BJ (cell line): ENCODE data around the gene THAP11. TPM values are rescaled to one million over a fixed set of nuclear protein-coding genes. Genes with fewer than 3 reads are reported as not detected.

Experiments
- CTCF ChIA-PET: fragments of 350-600 bp; formaldehyde crosslinking; extraction: SDS; loops from one replicate; lab custom pipeline; 2021; ENCODE audit warnings: antibody characterized with exemption, inconsistent platforms; lab: Yijun Ruan, JAX
- POLR2A ChIA-PET: fragments of 300-600 bp; sonication (Branson Sonifier 250); formaldehyde crosslinking; extraction: SDS; loops from one replicate; lab custom pipeline; 2021; ENCODE audit warnings: antibody characterized with exemption; lab: Charles Lee
- DNase-seq: peaks from one replicate; pipeline ENCODE4 v3.0.0-alpha.2; 2011; ENCODE audit warnings: low read depth
- H3K27me3 ChIP-seq: 2 replicates; pipeline ENCODE4 v1.6.0; 2011; ENCODE audit warnings: low read length; ENCODE audit not compliant: control insufficient read depth, insufficient read depth
- H3K36me3 ChIP-seq: 2 replicates; pipeline ENCODE4 v1.5.1; 2011; ENCODE audit warnings: low read length; ENCODE audit not compliant: control insufficient read depth, insufficient read depth
- H3K4me3 ChIP-seq: 2 replicates; pipeline ENCODE4 v1.5.1; 2011; ENCODE audit warnings: low read depth, mild to moderate bottlenecking, control low read depth, low read length
- polyA plus RNA-seq: library from polyadenylated mRNA; depleted of rRNA; stranded (reverse); fragments of >200 nt; gene quantifications from 2 replicates; pipeline ENCODE4 v1.2.3, GENCODE V29; 2011
- TF ChIP-seq, protein P1 (sequence below): IDR thresholded peaks from 2 replicates; pipeline ENCODE4 v1.5.1; 2011; ENCODE audit warnings: low read depth, mild to moderate bottlenecking, control low read depth, inconsistent platforms, low read length, moderate library complexity; ENCODE audit not compliant: insufficient read depth

Gene THAP11
- polyA plus RNA-seq, 1 experiment = 25.8 TPM

DNA sequence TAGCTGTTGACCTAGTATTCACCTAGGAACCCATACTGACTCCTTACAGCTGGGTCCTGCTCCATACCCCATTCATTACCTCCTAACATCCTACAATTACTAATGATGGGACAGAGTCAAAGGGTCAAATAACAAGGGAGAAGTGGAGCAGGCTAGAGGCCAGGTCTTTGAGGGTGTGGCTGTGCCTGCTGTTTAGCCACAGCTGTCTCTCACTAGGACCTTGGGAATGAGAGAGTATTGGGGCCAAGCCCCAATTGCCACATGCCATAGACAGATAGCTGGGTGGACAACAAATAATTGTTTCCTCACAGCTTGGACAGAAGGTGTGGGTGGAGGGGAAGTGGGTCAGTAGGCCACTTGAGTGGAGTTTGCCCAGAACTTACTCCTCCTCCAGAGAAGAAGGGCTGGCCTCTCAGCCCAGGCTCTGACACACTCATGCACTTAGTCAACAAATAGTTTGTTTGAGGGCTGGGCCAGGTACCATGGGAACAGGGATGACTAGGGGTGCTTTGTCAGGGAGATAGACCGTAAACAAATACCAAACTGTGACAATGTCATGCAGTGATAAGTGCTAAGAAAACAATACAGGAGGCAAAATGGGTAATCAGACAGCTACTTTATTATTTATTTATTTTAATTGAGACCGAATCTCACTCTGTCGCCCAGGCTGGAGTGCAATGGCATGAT is 15.6 kb downstream of the THAP11 start:
- Histone ChIP-seq H3K27me3 (no peaks in the 10 kb centered on the region), H3K36me3 (peaks cover 1% of the 10 kb centered on the region; the same call in 1 of the 2 replicates), H3K4me3 (no peak overlapping the region)
- peak; percentile 96 for DNase-seq
- POLR2A ChIA-PET = no interaction called here
- TF ChIP-seq, protein P1, sequence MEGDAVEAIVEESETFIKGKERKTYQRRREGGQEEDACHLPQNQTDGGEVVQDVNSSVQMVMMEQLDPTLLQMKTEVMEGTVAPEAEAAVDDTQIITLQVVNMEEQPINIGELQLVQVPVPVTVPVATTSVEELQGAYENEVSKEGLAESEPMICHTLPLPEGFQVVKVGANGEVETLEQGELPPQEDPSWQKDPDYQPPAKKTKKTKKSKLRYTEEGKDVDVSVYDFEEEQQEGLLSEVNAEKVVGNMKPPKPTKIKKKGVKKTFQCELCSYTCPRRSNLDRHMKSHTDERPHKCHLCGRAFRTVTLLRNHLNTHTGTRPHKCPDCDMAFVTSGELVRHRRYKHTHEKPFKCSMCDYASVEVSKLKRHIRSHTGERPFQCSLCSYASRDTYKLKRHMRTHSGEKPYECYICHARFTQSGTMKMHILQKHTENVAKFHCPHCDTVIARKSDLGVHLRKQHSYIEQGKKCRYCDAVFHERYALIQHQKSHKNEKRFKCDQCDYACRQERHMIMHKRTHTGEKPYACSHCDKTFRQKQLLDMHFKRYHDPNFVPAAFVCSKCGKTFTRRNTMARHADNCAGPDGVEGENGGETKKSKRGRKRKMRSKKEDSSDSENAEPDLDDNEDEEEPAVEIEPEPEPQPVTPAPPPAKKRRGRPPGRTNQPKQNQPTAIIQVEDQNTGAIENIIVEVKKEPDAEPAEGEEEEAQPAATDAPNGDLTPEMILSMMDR = no peak
- CTCF ChIA-PET = interaction anchor here (0.8 to 4.8 kb wide), 7 partner anchors 14 to 336 kb away, joined by 3 to 17 read pairs (median 4); partner anchors contain the start of gene NRN1L

DNA sequence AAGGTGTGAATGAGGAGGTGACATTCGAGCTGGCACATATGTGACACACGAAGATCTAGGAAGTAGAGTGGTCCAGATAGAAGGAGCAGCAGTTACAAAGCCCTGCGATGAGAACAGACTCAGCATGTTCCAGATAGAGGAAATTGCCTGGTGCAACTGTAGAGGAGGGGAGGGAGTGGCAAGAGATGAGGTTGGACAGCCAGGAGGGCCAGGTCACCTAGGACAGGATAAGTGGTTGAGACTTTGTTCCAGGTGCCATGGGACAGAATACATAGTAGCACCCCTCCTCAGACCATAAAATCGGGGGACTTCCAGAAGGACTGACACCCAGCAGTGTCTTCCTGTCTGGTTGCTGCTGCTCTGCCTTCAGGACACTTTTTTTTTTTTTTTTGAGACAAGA is 16.4 kb downstream of the THAP11 start:
- TF ChIP-seq, protein P1 = no peak
- ChIA-PET CTCF (interaction anchor here (1.2 to 4.8 kb wide), 4 partner anchors 13 to 186 kb away, joined by 3 to 17 read pairs (median 4); partner anchors contain the start of gene NRN1L), POLR2A (no interaction called here)
- no peak for DNase-seq
- H3K27me3 ChIP-seq = no peaks in the 10 kb centered on the region
- no peak overlapping the region for H3K4me3 ChIP-seq
- H3K36me3 ChIP-seq = peaks cover 1% of the 10 kb centered on the region; the same call in 1 of the 2 replicates

DNA sequence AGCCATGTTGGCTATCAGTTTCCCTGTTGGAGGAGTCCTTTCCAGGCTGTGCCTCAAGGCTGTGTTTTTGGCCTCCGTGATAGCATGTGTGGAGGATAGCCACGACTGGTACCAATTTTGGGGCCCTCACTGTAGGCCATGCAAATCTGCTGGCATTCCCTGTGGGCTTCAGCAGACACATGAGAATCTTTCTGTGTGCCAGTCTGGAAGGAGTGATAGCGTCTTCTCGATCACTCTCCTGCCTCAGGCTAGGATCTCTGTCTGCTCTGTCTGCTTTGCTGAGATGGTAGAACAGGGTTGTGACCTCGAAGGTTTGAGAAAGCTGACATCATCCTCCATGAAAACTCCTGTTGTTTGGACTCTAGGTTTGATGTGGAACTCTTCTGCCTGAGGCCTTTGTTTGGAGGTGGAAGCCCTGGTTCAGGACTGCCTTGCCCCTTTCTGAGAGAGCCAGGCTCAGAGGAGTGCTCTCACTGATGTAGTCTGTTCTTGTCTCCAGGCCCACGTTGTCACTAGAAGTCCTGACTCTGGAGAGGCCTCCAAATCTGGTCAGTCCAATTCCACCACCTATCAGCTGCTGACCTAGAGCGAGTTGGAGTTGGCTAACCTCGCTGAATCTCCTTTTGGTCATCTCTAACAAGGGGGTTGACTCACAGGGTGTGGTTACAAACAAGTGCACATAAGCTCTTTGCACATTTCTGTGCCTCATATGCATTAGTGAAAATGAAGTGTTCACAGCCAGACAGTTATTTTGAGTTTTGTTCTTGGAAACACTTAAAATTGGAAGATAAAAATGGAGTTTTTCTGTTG is 18.7 kb downstream of the THAP11 start:
- TF ChIP-seq, protein P1 = no peak
- no peak overlapping the region for H3K4me3 ChIP-seq
- H3K36me3 ChIP-seq = peaks cover 4% of the 10 kb centered on the region
- no peak for DNase-seq
- H3K27me3 ChIP-seq = no peaks in the 10 kb centered on the region
- ChIA-PET POLR2A (no interaction called here), CTCF (interaction anchor here (1.0 to 2.3 kb wide), 6 partner anchors 9 to 190 kb away, joined by 3 to 8 read pairs (median 4); no protein-coding TSS in a partner anchor)

DNA sequence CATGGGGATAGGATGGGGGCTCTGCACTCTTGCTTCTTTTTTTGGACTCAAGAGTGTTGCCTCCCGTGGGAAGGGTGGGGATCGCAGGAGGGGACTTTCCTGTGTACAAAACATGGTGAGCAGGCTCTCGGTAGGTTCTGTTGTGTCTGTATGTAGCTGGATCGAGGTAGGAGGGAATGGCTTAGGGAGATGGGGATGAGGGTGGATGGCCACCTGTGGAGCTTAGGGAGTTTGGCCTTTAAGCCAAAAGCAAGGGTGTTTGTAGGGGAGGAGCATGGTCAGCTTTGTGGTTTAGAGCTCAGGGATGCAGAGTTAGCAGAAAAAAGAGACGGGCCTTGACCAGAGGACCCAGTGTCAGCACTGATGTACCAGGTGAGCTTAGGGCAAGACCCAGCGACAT is 19.8 kb downstream of the THAP11 start:
- ChIA-PET CTCF (interaction anchor here (1.1 to 3.0 kb wide), 5 partner anchors 8 to 189 kb away, joined by 3 to 23 read pairs (median 5); no protein-coding TSS in a partner anchor), POLR2A (no interaction called here)
- Histone ChIP-seq H3K27me3 (no peaks in the 10 kb centered on the region), H3K36me3 (peaks cover 5% of the 10 kb centered on the region), H3K4me3 (no peak overlapping the region)
- TF ChIP-seq, protein P1 = no peak
- DNase-seq = no peak
